Neural crest cell (in vitro differentiated cells): ENCODE data around the gene KLHL2. TPM values are rescaled to one million over a fixed set of nuclear protein-coding genes. Genes with fewer than 3 reads are reported as not detected.

ENCODE experiments used
- DNase-seq: peaks from one replicate; pipeline ENCODE4 v3.0.0; 2021; ENCODE audit warnings: low read depth, mixed read lengths, low spot score
- H3K27ac Mint-ChIP-seq: one replicate; pipeline ENCODE4 v1.8.0; 2021; ENCODE audit warnings: mild to moderate bottlenecking, mixed read lengths; ENCODE audit not compliant: unreplicated experiment
- H3K27me3 Mint-ChIP-seq: 2 replicates; pipeline ENCODE4 v1.8.0; 2021; ENCODE audit warnings: low read depth, mild to moderate bottlenecking, mixed read lengths
- H3K36me3 Mint-ChIP-seq: 2 replicates; pipeline ENCODE4 v1.8.0; 2021; ENCODE audit warnings: low read depth, mild to moderate bottlenecking, mixed read lengths
- H3K4me1 Mint-ChIP-seq: 2 replicates; pipeline ENCODE4 v1.8.0; 2021; ENCODE audit warnings: mixed read lengths
- H3K4me3 Mint-ChIP-seq: one replicate; pipeline ENCODE4 v1.8.0; 2021; ENCODE audit warnings: mild to moderate bottlenecking, mixed read lengths
- H3K9me3 Mint-ChIP-seq: 2 replicates; pipeline ENCODE4 v1.8.0; 2021; ENCODE audit warnings: mixed read lengths
- CTCF ChIP-seq: fragments of 200-600 bp; sonication (generic); conservative IDR thresholded peaks from 2 replicates; pipeline ENCODE4 v1.5.0; 2021; ENCODE audit warnings: antibody characterized with exemption, mild to moderate bottlenecking
- total RNA-seq: library from RNA; stranded (reverse); gene quantifications from 2 replicates; pipeline ENCODE4 v1.2.1, GENCODE V29; 2021

Gene KLHL2
- total RNA-seq, 1 donor from 2014 or later = 17.4 TPM

GRCh38 chr4:165293927-165294649 is 86.7 kb downstream of the KLHL2 start:
- H3K27me3 Mint-ChIP-seq = no peaks in the 10 kb centered on the region
- no peaks in the 10 kb centered on the region for H3K9me3 Mint-ChIP-seq
- H3K4me3 Mint-ChIP-seq = no peak overlapping the region
- no peak for DNase-seq
- peaks cover 9% of the 10 kb centered on the region for H3K36me3 Mint-ChIP-seq
- no peak overlapping the region for H3K27ac Mint-ChIP-seq
- H3K4me1 Mint-ChIP-seq = peaks cover 9% of the 10 kb centered on the region
- no peak for TF ChIP-seq CTCF

DNA sequence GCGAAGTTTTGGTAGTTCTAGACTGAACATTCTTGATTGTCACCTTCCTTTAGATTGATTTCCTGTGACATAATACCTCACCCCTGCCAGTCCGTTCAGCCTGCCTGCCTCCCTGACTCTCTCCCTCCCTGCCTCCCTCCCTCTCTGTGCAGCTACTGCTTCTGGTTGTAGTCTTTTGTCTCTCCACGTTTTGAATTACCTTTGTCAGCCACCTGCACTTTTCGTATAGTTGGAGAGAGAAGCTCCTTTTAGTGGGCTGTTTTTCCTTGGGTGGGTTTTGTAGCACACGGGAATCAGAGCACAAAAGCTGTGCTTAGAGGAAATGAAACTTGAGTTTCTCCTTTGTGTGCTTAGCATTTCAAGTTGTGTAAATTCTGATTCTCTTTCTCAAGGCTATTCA is 87.5 kb downstream of the KLHL2 start:
- no peak overlapping the region for H3K4me3 Mint-ChIP-seq
- DNase-seq = no peak
- H3K9me3 Mint-ChIP-seq = no peaks in the 10 kb centered on the region
- TF ChIP-seq CTCF = no peak
- H3K27ac Mint-ChIP-seq = peak overlapping the region; percentile 24
- peaks cover 9% of the 10 kb centered on the region for H3K36me3 Mint-ChIP-seq
- peaks cover 9% of the 10 kb centered on the region for H3K4me1 Mint-ChIP-seq
- H3K27me3 Mint-ChIP-seq = no peaks in the 10 kb centered on the region

GRCh38 chr4:165297626-165298025 is 90.3 kb downstream of the KLHL2 start:
- no peak overlapping the region for H3K4me3 Mint-ChIP-seq
- no peaks in the 10 kb centered on the region for H3K9me3 Mint-ChIP-seq
- no peak for TF ChIP-seq CTCF
- no peak overlapping the region for H3K27ac Mint-ChIP-seq
- no peak for DNase-seq
- H3K4me1 Mint-ChIP-seq = peaks cover 9% of the 10 kb centered on the region
- peaks cover 7% of the 10 kb centered on the region for H3K36me3 Mint-ChIP-seq
- no peaks in the 10 kb centered on the region for H3K27me3 Mint-ChIP-seq

GRCh38 chr4:165299399-165300060 is 92.2 kb downstream of the KLHL2 start:
- Mint-ChIP-seq H3K9me3 (no peaks in the 10 kb centered on the region), H3K27ac (no peak overlapping the region), H3K27me3 (no peaks in the 10 kb centered on the region), H3K36me3 (peaks cover 7% of the 10 kb centered on the region), H3K4me3 (no peak overlapping the region), H3K4me1 (peaks cover 8% of the 10 kb centered on the region)
- DNase-seq = no peak
- no peak for TF ChIP-seq CTCF

DNA sequence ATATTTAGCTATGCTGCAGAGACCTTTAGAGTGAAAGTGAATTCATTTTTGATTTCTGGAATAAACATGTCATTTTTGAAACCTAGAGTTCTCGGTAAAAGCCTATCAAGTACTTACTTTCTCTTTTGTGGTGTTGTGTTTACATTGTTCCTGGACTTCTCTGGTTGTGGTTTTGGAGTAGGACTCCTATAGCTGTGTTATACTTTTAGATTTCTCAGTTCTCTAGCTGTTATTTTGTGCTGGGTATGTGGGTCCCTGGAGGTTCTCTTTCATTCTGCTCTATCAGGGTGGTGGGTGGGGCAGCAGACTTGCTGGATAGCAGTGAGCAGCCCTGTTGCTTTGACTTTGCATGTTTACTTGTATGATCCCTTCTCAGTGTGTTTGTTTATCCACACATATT is 94.5 kb downstream of the KLHL2 start:
- Mint-ChIP-seq H3K27ac (no peak overlapping the region), H3K4me1 (no peaks in the 10 kb centered on the region), H3K36me3 (peaks cover 4% of the 10 kb centered on the region), H3K9me3 (no peaks in the 10 kb centered on the region), H3K27me3 (no peaks in the 10 kb centered on the region), H3K4me3 (no peak overlapping the region)
- TF ChIP-seq CTCF = no peak
- DNase-seq = no peak
